HG03025 (cell line): ENCODE measurements around the gene GP5.

Experiments
- ATAC-seq: cut with Tn5 transposase; IDR thresholded peaks from one replicate; pipeline ENCODE4 v1.9.1; 2021; ENCODE audit warnings: mild to moderate bottlenecking, moderate library complexity; ENCODE audit not compliant: unreplicated experiment, low FRiP score

Gene GP5, protein sequence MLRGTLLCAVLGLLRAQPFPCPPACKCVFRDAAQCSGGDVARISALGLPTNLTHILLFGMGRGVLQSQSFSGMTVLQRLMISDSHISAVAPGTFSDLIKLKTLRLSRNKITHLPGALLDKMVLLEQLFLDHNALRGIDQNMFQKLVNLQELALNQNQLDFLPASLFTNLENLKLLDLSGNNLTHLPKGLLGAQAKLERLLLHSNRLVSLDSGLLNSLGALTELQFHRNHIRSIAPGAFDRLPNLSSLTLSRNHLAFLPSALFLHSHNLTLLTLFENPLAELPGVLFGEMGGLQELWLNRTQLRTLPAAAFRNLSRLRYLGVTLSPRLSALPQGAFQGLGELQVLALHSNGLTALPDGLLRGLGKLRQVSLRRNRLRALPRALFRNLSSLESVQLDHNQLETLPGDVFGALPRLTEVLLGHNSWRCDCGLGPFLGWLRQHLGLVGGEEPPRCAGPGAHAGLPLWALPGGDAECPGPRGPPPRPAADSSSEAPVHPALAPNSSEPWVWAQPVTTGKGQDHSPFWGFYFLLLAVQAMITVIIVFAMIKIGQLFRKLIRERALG

DNA sequence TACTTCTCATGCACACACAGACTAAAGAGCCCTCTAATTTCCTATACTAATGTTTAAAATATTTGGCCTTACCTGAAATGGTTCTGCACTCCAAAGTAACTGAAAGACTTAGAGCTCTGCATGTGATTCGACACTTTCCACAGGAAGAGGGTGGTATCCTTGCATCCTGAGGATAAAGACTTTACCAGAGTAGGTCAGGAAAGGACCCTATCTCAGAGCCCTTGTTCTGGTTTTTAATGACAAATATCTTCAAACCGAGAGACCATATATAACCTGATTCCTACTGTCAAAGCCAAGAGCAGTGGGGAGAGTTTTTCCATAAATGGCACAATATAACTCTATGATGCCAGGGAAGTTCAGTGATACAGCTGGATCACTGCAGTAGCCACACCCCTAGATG is at the start of gene GP5:
Gene GP5, minus strand, starts transcription at position 101 of the 400 bp plus-strand sequence. CDS start 984 bp downstream, outside the sequence.
- ATAC-seq = no peak

DNA sequence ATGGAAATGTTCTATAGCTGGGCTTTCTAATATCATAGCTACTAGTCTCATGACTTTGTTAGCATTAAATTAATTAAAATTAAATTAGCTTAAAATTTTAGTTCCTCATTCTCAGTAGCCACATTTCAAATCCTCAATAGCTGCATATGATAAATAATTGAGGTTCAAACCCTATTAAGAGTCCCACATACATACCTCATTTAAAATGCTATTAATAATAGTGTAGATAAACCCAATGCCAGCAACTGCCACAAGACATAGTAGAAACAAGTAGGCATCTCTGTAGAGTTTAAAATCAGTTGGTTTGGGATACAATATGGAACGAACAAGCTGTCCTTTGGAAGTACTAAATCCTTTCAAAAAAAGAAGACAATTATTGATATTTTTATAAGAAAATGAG is 48.6 kb upstream of the GP5 start:
- no peak for ATAC-seq

DNA sequence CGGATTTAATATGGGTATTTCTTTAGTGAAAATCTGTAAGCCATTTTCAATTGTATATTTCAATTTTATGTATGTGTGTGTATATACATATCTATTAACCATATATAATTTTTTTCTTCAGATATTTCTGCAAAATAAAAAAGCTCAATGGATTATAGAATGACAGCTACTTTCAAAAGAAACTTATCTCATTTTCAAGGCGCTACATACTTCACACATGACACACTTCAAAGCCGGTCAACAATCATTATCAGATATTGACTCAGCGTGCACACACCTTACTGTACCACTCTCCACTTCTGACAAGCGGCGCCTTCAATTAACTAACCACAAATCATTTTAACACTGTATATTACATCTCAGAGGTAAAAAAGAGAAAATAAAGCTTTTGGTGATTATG is 48.1 kb upstream of the GP5 start:
- ATAC-seq = no peak

DNA sequence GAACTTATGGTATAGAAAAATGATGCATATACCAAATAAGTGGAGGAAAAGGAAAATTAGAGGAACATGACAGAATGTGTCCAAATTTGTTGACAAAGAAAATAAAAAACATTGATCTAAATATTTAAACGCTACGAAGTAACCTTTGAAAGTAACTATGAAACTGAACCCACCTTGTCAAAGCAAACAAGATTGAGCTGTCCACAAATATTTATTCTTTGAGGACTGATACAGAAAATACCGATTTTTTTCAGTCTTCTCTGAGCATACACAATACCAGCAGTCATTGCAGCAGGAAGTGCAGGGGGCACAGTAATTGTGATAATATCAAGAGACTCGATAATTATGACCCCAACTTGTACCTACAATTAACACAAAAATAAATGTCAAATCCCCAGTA is 47.7 kb upstream of the GP5 start:
- ATAC-seq = no peak

DNA sequence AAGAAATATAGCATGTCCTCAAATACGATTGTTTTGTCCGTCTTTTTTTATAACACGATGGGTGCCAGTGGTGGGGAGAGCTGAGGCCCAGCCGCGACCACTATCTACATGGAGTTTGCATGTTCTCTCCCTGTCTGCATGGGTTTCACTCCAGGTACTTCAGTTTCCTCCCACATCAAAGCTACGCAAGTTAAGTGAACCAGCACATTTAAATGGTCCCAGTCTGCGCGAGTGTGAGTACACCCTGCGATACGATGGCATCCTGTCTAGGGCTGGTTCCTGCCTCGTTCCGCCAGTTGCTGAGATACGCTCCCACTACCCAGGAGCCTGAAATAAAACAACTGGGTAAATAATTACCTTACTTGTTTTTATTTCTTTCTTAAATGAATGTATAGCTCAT is 47.1 kb upstream of the GP5 start:
- no peak for ATAC-seq

DNA sequence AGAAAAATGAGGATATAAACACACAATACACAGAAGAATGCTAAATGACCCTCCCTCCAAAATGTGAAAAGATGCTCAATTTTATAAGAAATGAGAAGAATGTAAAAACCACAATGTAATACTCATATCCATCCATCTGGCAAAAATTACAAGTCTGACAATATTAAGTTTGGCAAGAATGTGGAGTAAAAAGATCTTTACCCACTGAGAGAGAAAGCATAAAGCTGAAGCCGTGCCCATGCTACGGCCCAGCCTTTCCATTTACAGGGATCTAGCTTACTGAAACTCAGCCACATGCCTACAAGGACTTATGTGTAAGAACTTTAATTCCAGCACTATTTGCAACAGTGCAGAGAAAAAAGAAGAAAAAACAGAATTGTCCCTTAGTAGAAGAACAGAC is 44.8 kb upstream of the GP5 start:
- no peak for ATAC-seq

DNA sequence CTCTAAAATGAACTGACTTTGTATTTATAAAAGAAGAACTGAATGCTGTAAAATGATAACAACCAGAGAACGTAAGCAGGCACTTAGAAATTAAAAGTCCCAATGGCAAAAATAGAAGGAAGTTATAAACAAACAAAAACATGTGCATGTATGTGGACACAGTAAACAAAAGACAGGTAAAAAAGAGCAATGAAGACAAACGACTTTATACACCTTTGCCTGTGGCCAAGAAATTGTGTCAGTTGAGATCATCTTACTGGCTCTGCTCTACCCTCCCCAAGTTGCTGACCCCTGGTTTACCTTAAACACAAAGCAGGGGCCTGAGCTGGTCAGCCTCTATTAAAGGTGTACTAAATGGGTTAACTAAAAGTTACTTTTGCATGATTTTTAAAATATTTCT is 41.7 kb upstream of the GP5 start:
- no peak for ATAC-seq

DNA sequence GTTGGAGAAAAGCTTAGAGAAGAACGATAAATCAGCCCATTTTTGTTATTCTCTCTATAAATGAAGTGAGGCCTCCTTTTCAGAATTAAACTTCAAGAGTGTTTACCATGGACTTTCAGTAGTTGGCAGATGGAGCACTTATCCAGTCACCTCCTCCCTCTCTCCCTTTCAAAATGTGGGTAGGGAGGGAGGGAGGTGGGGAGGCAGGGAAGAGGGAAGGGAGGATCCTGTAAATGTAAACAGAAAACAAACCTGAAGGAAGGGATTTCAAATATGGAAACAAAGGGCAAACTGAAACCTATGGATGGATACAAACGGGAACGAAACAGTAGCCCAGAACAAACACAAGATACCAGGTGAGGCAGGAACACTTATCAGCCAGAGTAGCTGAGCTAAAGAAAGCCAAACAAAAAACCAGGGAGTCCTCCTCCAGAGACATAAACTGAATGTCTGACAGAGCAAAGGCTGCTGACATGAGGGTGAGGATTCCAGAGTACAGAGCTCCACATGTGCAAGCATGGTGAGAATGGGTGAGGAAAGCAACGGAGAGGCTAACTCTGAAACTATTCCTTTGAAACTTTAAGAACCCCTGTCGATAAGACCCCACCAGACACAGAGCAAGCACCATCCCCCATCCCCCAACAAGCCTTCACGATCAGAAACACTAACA is 41.0 kb upstream of the GP5 start:
- no peak for ATAC-seq

DNA sequence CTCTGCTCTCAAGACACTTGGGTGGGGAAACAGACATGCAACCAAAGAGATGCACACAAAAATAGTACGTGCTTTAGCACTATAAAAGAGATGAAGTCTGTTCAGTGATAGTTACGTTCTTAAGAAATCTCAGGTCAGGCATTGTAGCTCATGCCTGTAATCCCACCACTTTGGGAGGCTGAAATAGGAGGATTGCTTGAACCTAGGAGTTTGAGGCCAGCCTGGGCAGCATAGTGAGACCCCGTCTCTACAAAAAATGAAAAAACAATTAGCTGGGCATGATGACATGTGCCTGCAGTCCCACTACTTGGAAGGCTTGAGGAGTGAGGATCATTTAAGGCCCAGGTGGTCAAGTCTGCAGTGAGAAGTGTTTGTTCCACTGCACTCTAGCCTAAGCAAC is 35.4 kb upstream of the GP5 start:
- no peak for ATAC-seq

DNA sequence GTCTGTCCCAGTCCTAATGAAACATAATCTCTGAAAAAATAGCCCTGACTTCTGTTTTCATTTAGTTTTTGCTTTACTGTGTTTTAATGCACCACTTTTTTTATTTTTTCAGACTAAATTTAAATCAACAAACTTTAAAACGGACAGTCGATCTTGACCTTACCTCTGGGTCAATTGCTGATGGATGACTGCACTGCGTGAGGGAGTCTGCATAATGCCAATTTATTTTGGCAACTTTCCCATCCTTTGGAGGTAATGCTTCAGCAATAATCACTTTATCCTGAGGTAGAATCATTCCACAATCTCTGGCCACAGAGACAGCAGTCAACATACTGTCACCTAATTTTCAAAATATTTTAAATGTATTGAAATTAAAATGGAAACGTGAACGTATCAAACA is 32.5 kb upstream of the GP5 start:
- ATAC-seq = no peak

DNA sequence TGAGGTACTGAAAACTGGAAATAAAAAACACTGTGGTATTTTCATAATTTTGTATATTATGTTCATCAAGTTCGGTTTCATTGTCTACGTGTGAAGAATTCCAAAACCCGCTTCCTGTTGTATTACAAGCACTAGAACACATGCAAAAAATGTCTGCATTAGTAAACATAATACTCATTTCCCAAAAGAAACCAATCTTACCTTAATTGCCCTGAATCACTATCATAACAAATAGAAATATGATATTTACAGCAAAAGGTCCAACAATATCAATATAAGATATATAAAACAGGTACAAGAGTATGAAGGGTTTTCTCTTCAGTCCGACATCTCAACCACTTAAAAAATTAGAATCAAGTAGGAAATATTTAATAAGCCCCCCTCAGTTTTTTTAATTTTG is 26.3 kb upstream of the GP5 start:
- no peak for ATAC-seq

DNA sequence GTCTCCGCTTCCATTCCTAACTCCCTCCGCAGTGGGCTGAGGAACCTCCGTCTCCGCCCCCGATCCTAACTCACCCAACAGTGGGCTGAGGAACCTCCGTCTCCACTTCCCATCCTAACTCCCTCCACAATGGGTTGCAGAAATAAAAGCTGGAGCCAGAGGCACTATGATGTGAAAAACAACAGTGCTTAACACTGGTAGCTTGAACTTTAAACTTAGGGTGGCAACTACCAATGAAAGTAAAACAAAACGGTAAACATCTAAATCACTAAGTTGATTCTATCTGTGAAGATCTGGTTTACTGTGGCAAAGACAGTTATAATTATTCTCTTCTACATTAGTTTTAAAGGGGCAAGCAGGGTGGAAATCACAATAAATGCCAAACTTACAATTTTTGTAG is 25.9 kb upstream of the GP5 start:
- ATAC-seq = no peak

DNA sequence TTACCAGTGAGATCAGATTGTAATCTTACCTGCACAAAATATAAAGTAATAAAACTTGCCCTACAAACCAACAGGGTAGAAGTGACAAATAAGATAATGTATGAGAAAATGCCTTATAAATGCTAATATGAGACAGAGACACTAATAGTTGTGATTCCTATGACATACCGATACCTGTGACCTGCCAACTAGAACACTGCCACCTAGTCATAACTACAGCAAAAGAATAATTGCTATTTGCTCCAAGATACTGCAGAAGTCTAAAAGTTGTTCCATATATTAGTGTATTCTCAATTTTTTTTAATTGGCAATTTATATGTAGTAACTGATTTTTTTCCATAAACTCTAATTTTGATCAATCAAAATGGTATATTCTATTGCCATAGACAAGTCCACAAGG is 25.3 kb upstream of the GP5 start:
- no peak for ATAC-seq

DNA sequence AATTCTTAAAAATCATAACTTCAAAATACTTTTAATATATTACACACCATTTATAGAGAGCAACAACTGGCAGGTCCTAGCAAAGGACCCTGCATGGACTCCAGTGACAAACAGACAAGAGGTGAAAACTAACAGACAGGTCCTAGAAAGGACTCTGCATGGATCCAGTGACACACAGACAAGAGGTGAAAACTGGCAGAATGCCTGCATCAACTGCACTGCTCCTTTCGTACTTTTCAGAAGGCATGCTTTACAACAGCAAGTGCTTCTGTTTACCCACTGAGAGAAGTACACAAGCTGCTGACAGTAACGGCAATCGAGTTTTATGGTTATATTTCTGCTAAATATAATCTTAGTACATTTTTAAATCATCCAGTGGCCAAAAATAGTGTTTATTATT is 24.3 kb upstream of the GP5 start:
- no peak for ATAC-seq

DNA sequence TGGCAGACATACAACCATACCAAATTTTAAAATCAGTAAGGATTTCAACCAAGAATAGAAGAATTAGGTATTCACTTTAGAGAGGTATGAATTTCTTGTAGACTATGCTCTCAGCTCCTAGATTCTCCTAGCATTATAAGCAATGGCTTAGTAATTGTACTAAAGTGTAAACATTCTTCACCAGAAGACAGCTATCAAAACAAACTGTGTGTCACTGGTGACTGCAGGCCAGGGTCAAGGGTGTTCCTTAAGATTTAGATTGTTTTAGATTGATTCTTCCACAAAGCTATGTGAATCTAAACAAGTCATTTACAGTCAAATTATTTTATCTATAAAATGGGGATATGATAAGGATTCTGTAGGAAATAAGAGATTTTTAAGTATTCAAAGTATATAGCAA is 23.1 kb upstream of the GP5 start:
- no peak for ATAC-seq

DNA sequence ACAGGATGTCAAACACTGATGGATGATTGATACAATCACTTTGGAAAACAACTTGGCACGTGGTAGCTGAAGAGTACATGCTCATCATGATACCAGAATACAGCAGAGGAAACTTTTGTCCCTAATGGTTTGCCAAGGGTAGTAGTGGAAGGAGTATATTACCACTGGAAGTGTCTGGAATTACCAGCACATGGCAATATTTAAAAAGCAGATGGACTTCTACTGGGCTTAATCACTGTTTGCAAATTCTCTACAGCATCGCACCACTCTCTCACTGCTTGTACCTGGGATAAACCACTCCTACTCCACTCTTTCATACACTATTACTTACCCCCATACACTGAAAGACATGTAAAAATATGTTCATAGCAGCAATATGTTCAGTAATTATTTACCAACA is 19.6 kb upstream of the GP5 start:
- no peak for ATAC-seq

DNA sequence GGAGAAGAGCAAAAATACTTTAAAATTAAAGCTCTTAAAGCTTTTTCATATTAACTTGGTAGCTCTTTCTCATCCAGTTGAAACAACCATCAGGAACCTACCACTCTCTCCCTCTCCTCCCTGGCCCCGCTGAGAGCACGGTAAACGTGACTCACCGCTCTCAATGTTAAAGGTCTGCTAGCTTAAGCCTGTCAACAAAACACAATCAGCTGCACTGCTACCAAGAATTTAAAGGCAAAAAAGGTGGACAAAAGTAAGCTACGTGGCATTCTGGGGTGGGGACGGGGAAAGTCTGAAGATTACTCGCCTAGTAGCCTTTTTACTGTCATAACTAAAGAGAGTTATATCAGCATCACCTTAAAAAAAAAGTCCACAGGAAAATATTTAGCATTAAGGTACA is 8.4 kb upstream of the GP5 start:
- ATAC-seq = no peak

DNA sequence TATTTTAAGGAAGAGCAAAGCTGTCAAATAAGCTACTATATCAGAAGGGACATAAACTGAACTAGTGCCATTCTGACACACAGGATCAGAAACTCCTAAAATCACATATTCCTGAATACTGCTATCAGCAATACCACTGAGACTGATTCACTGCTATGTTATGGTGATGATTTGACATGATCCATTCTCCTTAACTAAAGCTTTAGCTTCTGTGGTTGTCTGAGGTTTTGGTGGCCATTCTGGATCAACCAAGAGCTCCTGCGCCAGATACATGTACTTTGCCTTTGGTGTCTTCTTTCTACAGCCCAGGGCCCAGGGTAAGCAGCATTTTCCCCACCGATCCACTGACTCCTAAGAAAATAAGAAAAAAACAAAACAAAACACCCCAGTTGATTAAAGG is 6.7 kb upstream of the GP5 start:
- no peak for ATAC-seq

DNA sequence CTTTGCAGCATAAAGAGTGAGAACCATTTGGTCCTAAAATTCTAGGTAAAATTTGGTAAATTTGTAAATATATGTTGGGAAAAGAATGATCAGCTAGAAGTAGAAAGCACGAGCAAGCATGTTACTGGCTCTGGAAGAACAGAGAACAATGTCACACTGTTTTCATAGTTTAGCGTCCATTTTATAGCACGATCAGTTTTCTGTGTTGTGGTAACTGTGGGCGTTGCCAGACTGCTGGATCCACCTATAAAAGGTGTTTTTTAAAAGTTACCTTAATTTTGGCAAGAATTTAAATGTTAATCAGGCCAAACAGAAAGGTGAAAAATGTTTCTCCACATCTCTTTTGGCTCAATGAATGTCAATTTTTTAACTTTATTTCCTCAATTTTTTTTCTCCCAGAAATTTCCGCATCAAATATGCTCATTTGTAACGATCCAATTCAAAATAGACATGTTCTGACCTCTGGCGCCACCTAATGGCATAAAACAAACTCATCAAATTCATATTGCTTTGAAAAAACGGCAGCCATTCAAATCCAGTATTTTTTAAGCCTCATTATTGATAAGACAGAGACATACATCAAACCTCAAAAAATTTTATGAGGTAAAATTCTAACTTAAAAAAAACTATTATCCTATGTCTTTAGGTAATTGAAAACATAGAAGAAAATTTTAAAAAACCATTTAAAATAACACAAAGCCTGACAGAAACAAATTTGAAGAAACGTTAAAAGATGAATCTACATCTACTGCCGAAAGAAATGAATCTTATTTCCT is 5.5 kb upstream of the GP5 start:
- ATAC-seq = no peak

DNA sequence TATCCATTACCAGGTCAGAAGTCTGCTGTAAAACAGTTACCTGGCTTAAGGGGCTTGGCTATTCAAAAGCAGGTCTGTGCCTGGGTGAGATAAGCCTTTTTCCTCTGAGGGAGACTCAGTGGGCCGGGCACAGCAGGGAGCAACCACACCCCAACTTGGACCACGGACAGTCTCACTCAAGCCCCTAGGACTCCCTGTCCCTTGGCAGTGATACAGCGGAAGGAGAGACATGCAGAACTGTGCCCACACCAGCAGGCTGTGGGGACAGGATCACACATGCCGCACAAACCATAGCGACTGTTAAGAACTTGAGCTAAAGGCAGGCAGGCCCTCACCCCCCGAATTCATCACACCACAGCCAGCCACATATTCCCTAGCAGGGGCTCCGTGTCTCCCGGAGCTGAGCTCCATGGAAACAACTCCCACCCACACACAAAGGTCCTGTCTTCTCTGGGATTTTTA is 2.8 kb upstream of the GP5 start:
- ATAC-seq = no peak

DNA sequence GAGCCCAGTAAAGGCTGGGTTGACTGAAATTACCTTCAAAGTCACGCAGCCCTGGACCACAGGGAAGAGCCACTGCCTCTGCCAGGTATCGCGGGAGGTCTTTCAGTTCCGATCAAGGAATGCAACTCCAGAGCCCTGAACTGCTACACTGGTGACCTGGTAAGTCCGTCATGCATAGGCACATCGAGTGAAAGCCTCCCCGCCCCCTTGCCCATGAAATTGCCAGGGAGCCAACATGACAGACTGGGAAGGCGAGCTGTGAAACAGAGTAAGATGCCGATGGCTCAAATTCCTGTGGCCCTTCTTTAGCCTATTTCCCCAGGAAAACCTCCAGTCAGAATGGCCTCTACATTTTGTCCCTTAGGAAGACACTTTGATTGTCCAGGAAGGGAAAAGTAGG is 2.3 kb upstream of the GP5 start:
- ATAC-seq = no peak
